Measurements from ENCODE around the gene AMBRA1.

AMBRA1 gene

DNA sequence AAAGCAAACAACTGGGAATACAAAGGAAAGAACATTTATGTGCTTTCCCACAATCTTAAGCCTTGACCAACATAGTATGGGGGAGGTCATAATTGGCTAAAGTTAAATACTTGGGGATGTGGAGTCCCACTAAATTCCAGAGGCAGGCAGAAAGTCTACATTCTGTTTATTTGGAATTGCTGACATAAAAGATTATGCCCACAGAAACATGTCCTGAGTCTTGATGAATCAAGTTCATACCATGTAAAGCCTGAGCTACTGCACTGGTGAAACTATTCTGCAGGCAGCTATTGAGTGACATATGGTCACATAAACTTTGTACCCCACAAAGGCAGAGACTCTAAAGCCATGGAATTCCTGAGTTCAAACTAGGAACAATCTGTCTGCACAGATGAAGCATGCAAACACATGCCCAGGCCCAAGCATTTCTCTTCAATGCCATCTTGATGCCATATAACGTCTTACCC, 132.3 kb downstream of the AMBRA1 start:
- DNase-seq, result no peak

DNA sequence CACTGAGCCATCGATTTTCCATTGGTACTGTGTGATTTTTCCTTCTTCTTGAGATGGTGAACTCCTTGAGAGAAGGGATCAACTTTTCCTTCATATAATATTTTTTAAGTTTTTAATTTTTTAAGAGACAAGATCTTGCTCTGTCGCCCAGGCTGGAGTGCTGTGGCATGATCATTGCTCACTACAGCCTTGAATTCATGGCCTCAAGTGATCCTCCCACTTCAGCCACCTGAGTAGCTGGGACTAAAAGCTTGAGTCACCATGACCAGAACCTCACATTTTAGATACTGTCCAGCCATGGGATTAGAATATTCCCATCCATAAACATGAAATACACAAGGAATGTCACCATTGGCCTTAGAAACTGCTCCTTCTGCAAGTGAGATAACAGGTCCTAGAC, 135.3 kb downstream of the AMBRA1 start:
- DNase-seq, result no peak

GRCh38 chr11:46457659-46458424, 136.0 kb downstream of the AMBRA1 start:
- no peak for DNase-seq

DNA sequence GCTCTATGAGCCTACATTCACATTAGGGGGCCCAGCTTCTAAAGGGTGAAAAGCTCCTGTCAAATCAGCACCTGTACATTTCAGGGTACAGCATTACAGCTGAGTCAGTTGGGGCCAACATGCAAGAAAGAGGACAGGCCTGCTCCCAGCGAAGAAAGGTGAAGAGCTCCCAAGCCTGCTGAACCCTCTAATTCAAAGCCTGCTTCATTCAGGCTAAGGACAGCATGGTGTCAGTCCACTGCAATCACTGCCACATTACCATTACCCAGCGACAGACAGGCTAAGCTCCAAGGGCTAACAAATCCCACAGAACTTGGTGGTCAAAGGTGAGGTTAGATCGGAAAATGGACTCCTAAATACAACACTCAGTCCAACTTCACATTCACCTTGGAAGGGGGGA, 136.8 kb downstream of the AMBRA1 start:
- no peak for DNase-seq

DNA sequence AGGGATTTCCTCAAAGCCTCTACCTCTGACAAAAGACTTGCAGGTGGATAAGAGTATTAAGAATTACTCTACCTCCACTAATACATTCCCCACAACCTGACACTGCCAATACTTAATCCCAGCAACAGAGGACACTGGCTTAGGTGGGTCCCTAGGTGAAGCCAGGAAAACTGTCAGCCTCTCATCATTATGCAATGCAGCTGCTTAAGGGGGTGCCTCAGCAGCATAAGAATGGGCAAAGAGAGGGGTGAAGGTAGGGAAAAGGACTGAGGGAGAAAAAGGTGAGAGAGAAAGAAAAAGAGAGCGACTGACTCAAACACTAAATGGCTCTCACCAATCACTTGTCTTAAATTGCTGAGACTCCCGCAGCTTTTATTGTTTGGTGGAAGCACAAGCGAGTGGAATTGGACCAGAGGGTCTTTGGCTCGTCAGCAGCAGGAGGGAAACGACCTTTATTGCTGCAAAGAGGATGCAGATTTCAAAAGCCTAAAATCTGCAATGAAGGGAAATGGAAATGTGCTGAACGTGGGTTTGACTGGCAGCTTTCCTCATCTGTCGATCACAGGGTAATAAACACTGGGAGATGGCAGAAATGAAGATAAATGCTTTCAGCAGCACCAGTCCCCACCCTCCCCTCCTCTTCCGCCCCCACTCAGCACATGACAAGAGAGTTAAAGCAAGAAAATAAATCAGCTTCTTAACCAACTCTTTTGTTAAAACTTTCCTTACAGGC, 137.4 kb downstream of the AMBRA1 start:
- peak; percentile 39 to 50 for DNase-seq

- peak; percentile 30 to 43 for DNase-seq
Observed at GRCh38 chr11:46455834-46456233, 138.0 kb downstream of the AMBRA1 start.

DNA sequence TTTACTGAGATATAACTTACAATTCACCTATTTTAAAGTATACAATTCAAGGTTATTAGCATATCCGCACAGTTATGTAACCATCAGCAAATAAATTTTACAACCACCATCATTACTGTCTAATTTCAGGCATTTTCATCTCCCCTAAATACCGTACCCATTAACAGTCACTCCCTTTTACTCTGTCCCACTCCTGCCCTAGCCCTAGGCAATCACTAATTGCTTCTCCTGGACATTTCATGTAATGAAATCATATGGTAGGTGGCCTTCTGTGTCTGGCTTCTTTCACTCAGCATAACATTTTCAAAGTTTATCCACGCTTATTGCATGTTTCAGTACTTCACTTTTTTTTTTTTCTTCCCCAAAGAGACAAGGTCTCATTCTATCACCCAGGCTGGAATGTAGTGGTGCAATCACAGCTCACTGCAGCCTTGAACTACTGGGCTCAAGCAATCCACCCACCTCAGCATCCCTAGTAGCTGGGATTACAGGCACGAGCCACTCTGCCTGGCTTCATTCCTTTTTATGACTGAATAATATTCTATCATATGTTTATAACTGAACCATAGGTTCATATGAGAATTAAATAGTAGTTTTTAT, 140.8 kb downstream of the AMBRA1 start:
- DNase-seq, result no peak

DNA sequence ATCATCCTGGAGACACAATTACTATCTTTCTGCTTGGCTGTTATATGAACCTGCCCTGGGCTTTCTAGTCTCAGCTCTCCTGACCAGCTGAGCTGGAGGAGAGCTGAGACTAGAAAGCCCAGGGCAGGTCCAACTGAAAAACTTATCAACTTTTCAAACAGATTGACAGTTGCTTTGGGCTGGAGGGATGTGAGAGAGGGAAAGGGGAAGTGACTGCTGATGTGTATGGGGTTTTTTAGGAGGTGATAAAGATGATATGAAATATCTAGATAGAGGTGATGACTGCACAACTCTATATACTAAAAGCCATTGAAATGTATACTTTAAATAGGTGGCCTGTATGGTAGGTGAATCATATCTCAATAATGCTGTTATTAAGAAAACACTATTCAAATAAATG, 142.1 kb downstream of the AMBRA1 start:
- no peak for DNase-seq

DNA sequence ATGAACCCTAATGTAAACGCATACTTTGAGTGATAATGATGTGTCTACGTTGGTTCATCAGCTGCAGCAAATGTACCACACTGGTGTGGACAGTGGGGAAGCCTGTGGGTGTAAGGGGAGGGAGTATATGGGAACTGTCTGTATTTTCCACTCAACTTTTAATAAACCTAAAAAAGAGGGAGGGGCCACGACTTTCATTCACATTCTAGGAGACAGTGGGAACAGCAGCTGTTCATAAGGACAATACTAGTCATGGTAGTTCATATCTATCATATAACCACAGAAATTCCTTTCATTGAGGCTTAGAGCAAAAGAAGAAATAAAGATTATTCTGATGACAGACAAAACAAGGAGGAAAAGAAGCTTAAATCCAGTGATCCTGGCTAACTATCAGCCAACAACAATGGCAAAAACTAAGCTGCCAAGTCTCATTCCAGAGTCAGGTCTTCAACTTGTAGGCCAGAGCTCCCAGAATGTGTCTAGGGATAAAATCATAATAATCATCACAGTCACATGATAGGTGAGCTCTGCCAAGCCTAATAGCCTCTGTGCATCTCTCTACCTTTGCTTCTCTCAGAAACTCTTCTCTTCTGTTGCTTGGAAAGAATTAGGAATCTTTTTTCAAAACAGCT, 142.9 kb downstream of the AMBRA1 start:
- DNase-seq, result no peak

- no peak for DNase-seq
Observed at GRCh38 chr11:46447544-46447943, 146.3 kb downstream of the AMBRA1 start.

GRCh38 chr11:46445920-46446771, 147.7 kb downstream of the AMBRA1 start:
- DNase-seq, result no peak

DNA sequence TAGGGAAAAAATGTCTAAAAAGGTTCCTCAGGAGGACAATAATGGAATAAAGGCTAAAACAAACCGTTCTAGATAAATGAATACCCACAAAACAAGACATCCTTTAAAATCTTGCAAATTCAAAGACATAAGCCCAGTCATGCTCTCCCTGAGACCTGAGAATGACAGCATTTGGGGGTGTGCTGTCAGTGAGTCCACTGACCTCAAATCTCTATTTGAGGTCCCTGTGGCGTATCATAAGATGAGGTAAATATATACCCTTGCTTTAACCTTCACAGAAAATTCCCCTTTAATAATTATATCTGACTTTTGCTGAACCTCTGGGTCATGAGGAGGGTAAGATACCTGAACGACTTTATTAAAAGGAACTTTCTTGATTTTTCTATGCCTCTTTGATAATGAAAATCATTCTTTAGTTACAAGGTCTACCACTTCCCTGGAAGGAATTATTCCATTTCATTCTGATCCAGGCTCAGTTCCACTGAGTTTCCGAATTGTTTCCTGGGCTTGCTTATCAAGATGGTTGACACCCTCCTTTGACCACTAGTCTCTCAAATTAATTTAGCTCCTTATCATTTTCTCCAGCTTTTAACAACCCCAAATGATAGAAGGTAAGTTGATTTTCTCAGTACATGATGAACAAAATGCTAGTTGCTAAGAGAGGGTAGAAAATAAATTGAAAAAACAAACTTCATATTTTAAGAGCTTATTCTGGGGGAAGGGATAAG, 148.5 kb downstream of the AMBRA1 start:
- DNase-seq, result no peak

DNA sequence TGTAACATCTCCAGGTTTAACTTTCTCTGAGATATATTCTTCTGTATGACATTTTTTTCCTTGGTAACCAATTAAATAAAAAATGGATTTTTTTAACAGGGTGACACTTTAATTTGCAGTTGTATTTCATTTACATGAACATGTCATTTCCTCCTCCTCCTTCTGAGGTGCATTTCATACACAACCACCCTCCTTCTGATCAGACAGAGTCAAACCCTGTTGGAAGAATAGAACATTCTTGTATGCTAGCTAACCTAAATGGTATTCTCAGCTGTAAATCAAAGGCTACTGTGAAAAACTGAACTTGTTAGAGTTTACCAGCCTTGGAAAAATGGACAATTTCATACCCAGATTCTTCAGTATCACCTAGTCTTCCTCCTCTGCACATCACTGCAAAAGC, 149.5 kb downstream of the AMBRA1 start:
- no peak for DNase-seq

- DNase-seq, result no peak
Observed at GRCh38 chr11:46438211-46438610, 155.6 kb downstream of the AMBRA1 start.

DNA sequence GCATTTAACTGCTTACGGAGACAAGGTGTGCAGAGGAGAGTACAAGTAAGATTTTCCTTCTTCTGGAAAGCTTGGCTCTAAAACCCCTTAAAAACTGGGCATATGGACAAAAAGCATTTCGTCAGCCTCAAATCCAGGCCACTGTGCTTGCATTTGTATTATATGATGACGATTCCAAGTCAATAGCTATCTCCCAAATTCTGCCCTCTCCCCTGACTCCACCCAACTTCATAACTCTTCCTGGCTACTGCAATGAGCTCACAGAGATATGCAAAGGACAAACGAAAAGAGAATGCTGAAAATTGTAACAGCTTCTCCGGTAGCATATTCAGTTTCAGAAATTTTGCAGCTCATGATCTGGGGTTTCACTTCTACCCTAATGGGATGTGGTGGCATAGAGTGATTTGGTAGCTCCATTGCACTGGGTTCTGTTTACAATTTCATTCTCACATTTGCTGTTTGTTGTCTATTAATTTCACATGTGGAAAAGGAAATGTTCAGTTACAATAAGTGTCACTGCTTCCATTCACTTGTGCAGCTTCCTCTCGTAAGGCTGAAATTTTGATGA, 156.6 kb downstream of the AMBRA1 start:
- DNase-seq, result no peak

- no peak for DNase-seq
Observed at GRCh38 chr11:46436113-46436512, 157.7 kb downstream of the AMBRA1 start.

DNA sequence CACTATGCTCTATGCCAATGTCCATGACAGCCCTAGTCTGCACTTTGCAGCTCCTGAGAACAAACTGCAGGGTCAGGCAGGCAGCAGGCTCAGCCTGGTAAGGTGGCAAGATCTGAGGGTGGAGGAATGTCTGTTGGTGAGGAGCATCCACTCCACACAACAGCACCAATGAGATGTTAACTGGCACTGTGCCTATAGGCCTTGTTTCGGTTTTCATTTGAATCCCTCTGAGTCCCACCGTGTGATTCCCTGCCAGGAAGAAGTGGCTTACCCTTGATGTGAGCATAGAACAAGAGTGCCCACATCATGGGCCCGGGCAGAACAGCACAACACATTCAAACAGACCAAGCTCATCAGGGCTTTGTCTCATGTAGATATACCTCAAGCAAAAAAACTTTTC, 158.1 kb downstream of the AMBRA1 start:
- no peak for DNase-seq

DNA sequence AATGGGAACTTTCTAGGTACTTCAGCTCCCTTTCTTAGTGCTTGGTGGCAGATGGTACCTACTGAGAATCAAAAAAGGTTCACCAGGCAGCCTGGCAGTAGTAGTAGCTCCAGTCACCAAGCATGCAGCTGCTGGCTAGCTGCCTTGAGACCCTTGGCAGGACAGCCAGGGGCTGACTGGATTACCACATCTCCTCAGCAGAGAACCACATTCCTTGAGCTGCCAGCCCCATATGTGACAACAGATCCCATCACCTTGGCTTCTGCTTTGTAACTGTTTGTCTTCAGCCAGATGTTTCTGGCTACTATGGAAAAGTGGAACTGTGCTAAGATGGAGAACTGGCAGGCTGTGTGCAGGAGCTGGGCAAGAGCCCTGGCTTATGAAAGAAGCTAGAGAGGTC, 162.6 kb downstream of the AMBRA1 start:
- DNase-seq, result no peak

DNA sequence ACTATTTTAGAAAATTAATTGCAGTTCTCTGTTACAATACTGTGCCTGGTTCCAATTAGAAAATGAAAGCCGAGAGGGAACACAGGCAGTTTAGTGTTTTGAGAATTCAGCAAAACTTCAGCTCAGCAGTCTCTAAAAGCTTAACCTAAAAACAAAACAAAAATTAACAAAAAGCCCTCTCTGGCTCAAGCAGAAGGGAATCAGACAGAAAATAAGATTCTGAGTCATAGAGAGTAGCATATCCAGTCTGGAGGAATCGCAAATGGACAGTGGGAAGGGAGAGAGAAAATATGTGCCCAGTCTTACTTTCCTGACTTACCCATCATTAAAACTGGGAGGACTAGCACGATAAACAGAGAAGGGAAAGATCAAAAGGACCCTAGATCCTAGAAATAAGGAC, 164.1 kb downstream of the AMBRA1 start:
- no peak for DNase-seq

GRCh38 chr11:46427364-46427763, 166.5 kb downstream of the AMBRA1 start:
- no peak for DNase-seq

DNA sequence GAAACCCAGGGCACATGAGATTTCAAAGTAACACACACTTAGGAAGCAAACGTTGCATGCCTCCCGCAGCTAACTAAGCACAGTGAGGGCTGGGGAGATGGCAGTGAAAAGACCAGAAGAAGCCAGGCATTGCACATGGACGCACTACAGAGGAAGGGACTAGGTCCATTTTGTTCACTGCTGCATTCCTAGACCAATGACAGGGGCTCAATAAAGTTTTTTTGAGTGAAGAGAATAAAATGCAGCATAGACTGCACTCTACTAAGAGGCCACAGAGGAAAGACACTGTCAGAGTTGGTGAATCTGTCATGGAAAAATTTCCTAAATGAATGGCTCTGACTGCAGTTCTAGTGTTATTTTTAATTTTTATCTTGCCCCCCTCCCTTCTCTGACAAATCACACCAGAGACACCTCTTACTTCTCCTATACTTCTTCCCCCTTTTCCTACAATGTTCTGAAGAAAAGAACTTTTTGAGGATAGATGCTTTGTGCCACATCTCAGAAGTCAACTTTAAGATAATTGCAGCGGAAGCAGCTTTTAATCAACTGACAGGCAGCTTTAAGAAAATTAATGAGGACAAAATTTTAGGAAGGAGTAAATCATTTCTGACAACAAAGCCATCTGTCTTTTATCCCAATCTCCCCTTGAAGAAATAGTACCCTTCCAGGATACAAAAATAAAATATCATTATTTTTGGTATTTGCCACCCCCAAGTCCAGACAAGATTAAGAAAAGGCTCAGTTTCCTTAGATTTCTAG, 167.4 kb downstream of the AMBRA1 start:
- no peak for DNase-seq
